ENCODE data around the gene HAUS3.
A peak's percentile ranks its signal among the peaks of the same experiment; 100 is the strongest.

Gene HAUS3

GRCh38 chr4:2241410-2242353, at the start of gene HAUS3, which contains the start of gene POLN:
Gene HAUS3, minus strand, starts transcription at chr4:2242121. Its CDS starts 1,175 bp downstream, at chr4:2240946.
Gene POLN, minus strand, starts transcription at chr4:2242121. Its CDS starts 12,890 bp downstream, at chr4:2229231.
- peak within 1 kb of the TSS; percentile 99 for H3K4me3 ChIP-seq (replicated peaks; ENCODE audit: low read depth, low read length)
- no peaks in the 10 kb centered on the region for H3K27me3 ChIP-seq (replicated peaks; ENCODE audit: control insufficient read depth, insufficient read depth, low read length)
- no peak for TF ChIP-seq CTCF (IDR thresholded peaks at IDR 0.05; ENCODE audit: insufficient read depth, low read length, poor library complexity, severe bottlenecking)
- H3K36me3 ChIP-seq (ENCODE audit: control insufficient read depth, insufficient read depth, low read length), result no peaks in the 10 kb centered on the region
- peak; percentile 98 for DNase-seq (ENCODE audit: extremely low read depth, insufficient read length)

- no peak for TF ChIP-seq CTCF (IDR thresholded peaks at IDR 0.05; ENCODE audit: insufficient read depth, low read length, poor library complexity, severe bottlenecking)
- peak; percentile 43 for DNase-seq (ENCODE audit: extremely low read depth, insufficient read length)
- no peaks in the 10 kb centered on the region; the same call in none of the 2 replicates for H3K27me3 ChIP-seq (replicated peaks; ENCODE audit: control insufficient read depth, insufficient read depth, low read length)
These were observed 49.2 kb upstream of the HAUS3 start for GRCh38 chr4:2290974-2291704.

GRCh38 chr4:2290488-2290887, 48.6 kb upstream of the HAUS3 start:
- DNase-seq (ENCODE audit: extremely low read depth, insufficient read length), result no peak
- Histone ChIP-seq H3K4me3 (replicated peaks; ENCODE audit: low read depth, low read length) (no peak overlapping the region), H3K36me3 (ENCODE audit: control insufficient read depth, insufficient read depth, low read length) (no peaks in the 10 kb centered on the region), H3K27me3 (replicated peaks; ENCODE audit: control insufficient read depth, insufficient read depth, low read length) (no peaks in the 10 kb centered on the region; the same call in none of the 2 replicates)
- TF ChIP-seq CTCF (IDR thresholded peaks at IDR 0.05; ENCODE audit: insufficient read depth, low read length, poor library complexity, severe bottlenecking), result no peak

More at GRCh38 chr4:2290974-2291704, 49.2 kb upstream of the HAUS3 start:
- Histone ChIP-seq H3K36me3 (ENCODE audit: control insufficient read depth, insufficient read depth, low read length) (no peaks in the 10 kb centered on the region), H3K4me3 (replicated peaks; ENCODE audit: low read depth, low read length) (no peak overlapping the region)

- H3K27me3 ChIP-seq (replicated peaks; ENCODE audit: control insufficient read depth, insufficient read depth, low read length), result no peaks in the 10 kb centered on the region; the same call in none of the 2 replicates
- DNase-seq (ENCODE audit: extremely low read depth, insufficient read length), result no peak
- H3K36me3 ChIP-seq (ENCODE audit: control insufficient read depth, insufficient read depth, low read length), result no peaks in the 10 kb centered on the region
- no peak for TF ChIP-seq CTCF (IDR thresholded peaks at IDR 0.05; ENCODE audit: insufficient read depth, low read length, poor library complexity, severe bottlenecking)
- H3K4me3 ChIP-seq (replicated peaks; ENCODE audit: low read depth, low read length), result no peak overlapping the region
These were observed 48.0 kb upstream of the HAUS3 start for GRCh38 chr4:2289955-2290333.

- H3K4me3 ChIP-seq (replicated peaks; ENCODE audit: low read depth, low read length), result no peak overlapping the region
- DNase-seq (ENCODE audit: extremely low read depth, insufficient read length), result no peak
- TF ChIP-seq CTCF (IDR thresholded peaks at IDR 0.05; ENCODE audit: insufficient read depth, low read length, poor library complexity, severe bottlenecking), result no peak
- no peaks in the 10 kb centered on the region; the same call in none of the 2 replicates for H3K27me3 ChIP-seq (replicated peaks; ENCODE audit: control insufficient read depth, insufficient read depth, low read length)
- H3K36me3 ChIP-seq (ENCODE audit: control insufficient read depth, insufficient read depth, low read length), result no peaks in the 10 kb centered on the region
These were observed 47.5 kb upstream of the HAUS3 start for GRCh38 chr4:2289311-2289954.
